SK-N-SH (cell line): ENCODE measurements around the gene STIM1. TPM values are rescaled to one million over a fixed set of nuclear protein-coding genes. Genes with fewer than 3 reads are reported as not detected.

ENCODE experiments used
- CTCF ChIA-PET: fragments of 300-600, 350-600 bp; formaldehyde crosslinking; extraction: SDS; loops from one replicate; lab custom pipeline; 2021; lab: Yijun Ruan, JAX
- POLR2A ChIA-PET: fragments of 350-600 bp; sonication (Branson Sonifier 250); formaldehyde crosslinking; extraction: SDS; loops from one replicate; lab custom pipeline; 2020; ENCODE audit warnings: antibody characterized with exemption, inconsistent platforms; lab: Yijun Ruan, JAX
- DNase-seq: peaks from one replicate; pipeline ENCODE4 v3.0.0; 2012
- H2AFZ ChIP-seq: fragments of 200-600 bp; sonication (generic); 2 replicates; pipeline ENCODE4 v1.8.1; 2016; ENCODE audit warnings: antibody characterized with exemption, mild to moderate bottlenecking, low read depth
- H3F3A ChIP-seq: fragments of 200-600 bp; sonication (generic); replicated peaks from 2 replicates; pipeline ENCODE3; 2016; ENCODE audit warnings: antibody characterized with exemption, mild to moderate bottlenecking; ENCODE audit not compliant: insufficient read depth
- H3K27ac ChIP-seq, 2 experiments: fragments of 200-500 bp in 1 of 2; fragments of 200-600 bp in 1 of 2; sonication (Bioruptor generic) in 1 of 2; sonication (generic), shearing (Covaris generic) in 1 of 2; 2 replicates each; pipeline versions ENCODE4 v1.5.1 to v1.6.1; 2014 to 2016; ENCODE audit warnings: low read depth in 2 of 2, inconsistent platforms in 1 of 2, low read length in 1 of 2, mild to moderate bottlenecking in 1 of 2, mixed read lengths in 1 of 2
- H3K27me3 ChIP-seq: fragments of 200-600 bp; sonication (generic), shearing (Covaris generic); 2 replicates; pipeline ENCODE4 v1.6.1; 2016; ENCODE audit warnings: mixed run types; ENCODE audit not compliant: insufficient read depth
- H3K36me3 ChIP-seq, 2 experiments: fragments of 200-500 bp in 1 of 2; fragments of 200-600 bp in 1 of 2; sonication (Bioruptor generic) in 1 of 2; sonication (generic) in 1 of 2; replicated peaks in 1 of 2; 2 replicates each; pipeline versions ENCODE3 to v1.5.1; 2014 to 2016; ENCODE audit warnings: low read length in 1 of 2, mild to moderate bottlenecking in 1 of 2; ENCODE audit not compliant: insufficient read depth in 2 of 2, control insufficient read depth in 1 of 2
- H3K4me1 ChIP-seq, 2 experiments: fragments of 200-500 bp in 1 of 2; fragments of 200-600 bp in 1 of 2; sonication (Bioruptor generic) in 1 of 2; sonication (generic), shearing (Covaris generic) in 1 of 2; 2 replicates each; pipeline versions ENCODE4 v1.5.1 to v1.6.1; 2014 to 2016; ENCODE audit warnings: low read depth in 1 of 2, low read length in 1 of 2, mixed run types in 1 of 2; ENCODE audit not compliant: insufficient read depth in 2 of 2, control insufficient read depth in 1 of 2
- H3K4me2 ChIP-seq: fragments of 200-600 bp; sonication (generic), shearing (Covaris generic); 2 replicates; pipeline ENCODE4 v1.6.1; 2017; ENCODE audit warnings: mixed run types
- H3K4me3 ChIP-seq, 2 experiments: fragments of 200-500 bp in 1 of 2; fragments of 200-600 bp in 1 of 2; sonication (Bioruptor generic) in 1 of 2; sonication (generic), shearing (Covaris generic) in 1 of 2; 2 replicates each; pipeline versions ENCODE4 v1.5.1 to v1.8.1; 2014 to 2016; ENCODE audit warnings: low read depth in 2 of 2, inconsistent platforms in 1 of 2, low read length in 1 of 2, mild to moderate bottlenecking in 1 of 2, mixed read lengths in 1 of 2, moderate library complexity in 1 of 2
- H3K79me2 ChIP-seq: fragments of 200-600 bp; sonication (generic); 2 replicates; pipeline ENCODE4 v1.8.1; 2017; ENCODE audit warnings: mild to moderate bottlenecking; ENCODE audit not compliant: insufficient read depth
- H3K9ac ChIP-seq: fragments of 200-600 bp; sonication (generic); 2 replicates; pipeline ENCODE4 v1.6.1; 2017; ENCODE audit warnings: mixed run types
- H3K9me2 ChIP-seq: fragments of 200-600 bp; sonication (generic); 2 replicates; pipeline ENCODE4 v1.6.1; 2017; ENCODE audit warnings: mixed run types
- H3K9me3 ChIP-seq: fragments of 200-600 bp; sonication (generic); 2 replicates; pipeline ENCODE4 v1.6.1; 2017; ENCODE audit warnings: mixed run types, mild to moderate bottlenecking, moderate library complexity
- H4K20me1 ChIP-seq: fragments of 200-600 bp; sonication (generic); 2 replicates; pipeline ENCODE4 v1.6.1; 2017; ENCODE audit warnings: mild to moderate bottlenecking, mixed run types; ENCODE audit not compliant: insufficient read depth
- CTCF ChIP-seq: fragments of 200-600 bp; sonication (generic); IDR thresholded peaks from 2 replicates; pipeline ENCODE4 v1.6.1; 2017; ENCODE audit warnings: antibody characterized with exemption, mild to moderate bottlenecking, moderate library complexity
- ELF1 ChIP-seq: IDR thresholded peaks from 2 replicates; pipeline ENCODE4 v1.4.0; 2012
- EP300 ChIP-seq, 2 experiments: IDR thresholded peaks; 2 replicates each; pipeline versions ENCODE4 v1.4.0 to v1.6.1; 2012; ENCODE audit warnings: borderline replicate concordance in 1 of 2, low read depth in 1 of 2, low read length in 1 of 2
- FOXM1 ChIP-seq: IDR thresholded peaks from 2 replicates; pipeline ENCODE4 v1.4.0; 2012; ENCODE audit warnings: low read depth, mild to moderate bottlenecking
- GABPA ChIP-seq: IDR thresholded peaks from 2 replicates; pipeline ENCODE4 v1.4.0; 2012; ENCODE audit warnings: low read depth, mild to moderate bottlenecking
- GATA2 ChIP-seq: sonication (generic); formaldehyde crosslinking; IDR thresholded peaks from 2 replicates; pipeline ENCODE4 v1.5.0; 2020; ENCODE audit warnings: mild to moderate bottlenecking, missing genetic modification reagents
- IRF3 ChIP-seq: fragments of 150-350 bp; IDR thresholded peaks from 2 replicates; pipeline ENCODE4 v1.6.1; 2016; ENCODE audit warnings: mild to moderate bottlenecking, low read depth, low read length
- JUND ChIP-seq: IDR thresholded peaks from 2 replicates; pipeline ENCODE4 v1.4.0; 2012
- MEF2A ChIP-seq: IDR thresholded peaks from 2 replicates; pipeline ENCODE4 v1.4.0; 2012; ENCODE audit warnings: low read depth, borderline replicate concordance
- NFIC ChIP-seq: IDR thresholded peaks from 2 replicates; pipeline ENCODE4 v1.4.0; 2012; ENCODE audit warnings: borderline replicate concordance
- NRF1 ChIP-seq: IDR thresholded peaks from 2 replicates; pipeline ENCODE4 v1.6.1; 2012; ENCODE audit warnings: low read depth, mild to moderate bottlenecking, low read length
- POLR2AphosphoS5 ChIP-seq: IDR thresholded peaks from 2 replicates; pipeline ENCODE4 v1.6.1; 2012; ENCODE audit warnings: low read depth, low read length
- RCOR1 ChIP-seq: fragments of 150-350 bp; IDR thresholded peaks from 2 replicates; pipeline ENCODE4 v1.6.1; 2017; ENCODE audit warnings: antibody characterized with exemption, low read length
- RFX5 ChIP-seq: IDR thresholded peaks from 2 replicates; pipeline ENCODE4 v1.6.1; 2012; ENCODE audit warnings: mild to moderate bottlenecking, improper control_type of control experiment, low read length
- RXRA ChIP-seq: IDR thresholded peaks from 2 replicates; pipeline ENCODE4 v1.4.0; 2012; ENCODE audit warnings: low read depth, mild to moderate bottlenecking, borderline replicate concordance
- SMC3 ChIP-seq: IDR thresholded peaks from 2 replicates; pipeline ENCODE4 v1.6.1; 2012; ENCODE audit warnings: low read depth, low read length, improper control_type of control experiment
- TAF1 ChIP-seq: IDR thresholded peaks from 2 replicates; pipeline ENCODE4 v1.6.1; 2012; ENCODE audit warnings: low read depth, mild to moderate bottlenecking, low read length, moderate library complexity, borderline replicate concordance
- TCF12 ChIP-seq: IDR thresholded peaks from 2 replicates; pipeline ENCODE4 v1.4.0; 2012
- TEAD4 ChIP-seq: IDR thresholded peaks from 2 replicates; pipeline ENCODE4 v1.4.0; 2012; ENCODE audit warnings: mild to moderate bottlenecking, borderline replicate concordance; ENCODE audit not compliant: insufficient read depth
- WGBS: methylation state at CpG from one replicate; pipeline ENCODE4 v1.1.6; 2017; ENCODE audit warnings: low lambda C conversion rate; 5-methylcytosine and 5-hydroxymethylcytosine counted together
- polyA plus RNA-seq, 3 experiments: library from polyadenylated mRNA; depleted of rRNA; stranded (reverse); fragments of >200 nt; gene quantifications; 2 replicates each; pipeline ENCODE4 v1.2.3, GENCODE V29; 2012
- TF ChIP-seq, protein P1 (sequence below): IDR thresholded peaks from 2 replicates; pipeline ENCODE4; 2012

Gene STIM1
- polyA plus RNA-seq, 1 of the 3 experiments (the other 2 are of a cell fraction) = 29.5 TPM

DNA sequence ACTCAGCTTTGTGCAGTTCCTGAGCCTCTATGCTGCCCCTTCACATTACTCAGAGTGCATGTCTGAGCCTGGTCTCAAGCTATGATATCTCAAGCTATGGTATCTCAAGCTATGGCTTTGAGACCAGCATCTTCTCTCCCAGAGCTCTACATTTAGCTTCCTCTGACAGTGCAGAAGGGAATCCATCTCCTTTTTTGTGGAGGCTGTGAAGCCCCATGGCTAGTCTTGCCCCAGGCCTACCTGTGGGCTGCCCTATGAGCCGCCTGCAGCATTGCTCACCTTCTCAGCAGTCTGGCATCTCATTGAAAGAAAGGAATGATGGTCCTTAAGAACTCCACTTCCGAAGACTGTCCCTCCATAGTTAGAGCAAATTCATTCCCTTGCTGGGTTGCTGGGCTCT, 34.5 kb upstream of the STIM1 start:
- no peaks in the 10 kb centered on the region for H3K4me1 ChIP-seq
- no peaks in the 10 kb centered on the region for H4K20me1 ChIP-seq
- no peak overlapping the region for H3K9ac ChIP-seq
- no peaks in the 10 kb centered on the region for H3K9me3 ChIP-seq
- CTCF ChIA-PET = interaction anchor here (2.9 to 3.1 kb wide), 2 partner anchors 12 to 34 kb away, joined by 10 to 27 read pairs; partner anchors contain the start of genes PGAP2 and STIM1
- TF ChIP-seq RFX5 = no peak
- no peak for TF ChIP-seq EP300 (IDR thresholded peaks at IDR 0.05; ENCODE audit: borderline replicate concordance in 1 of 2, low read depth in 1 of 2, low read length in 1 of 2)
- no peak for TF ChIP-seq GATA2
- no peak for TF ChIP-seq MEF2A
- TF ChIP-seq CTCF = no peak
- no peak for TF ChIP-seq RXRA
- no peak for TF ChIP-seq SMC3
- TF ChIP-seq TAF1 = no peak
- TF ChIP-seq NRF1 = no peak
- TF ChIP-seq POLR2AphosphoS5 = no peak
- no peak for TF ChIP-seq RCOR1
- TF ChIP-seq GABPA = no peak
- TF ChIP-seq IRF3 = no peak
- TF ChIP-seq FOXM1 = no peak
- TF ChIP-seq TEAD4 = no peak
- TF ChIP-seq JUND = no peak
- TF ChIP-seq, protein P1, sequence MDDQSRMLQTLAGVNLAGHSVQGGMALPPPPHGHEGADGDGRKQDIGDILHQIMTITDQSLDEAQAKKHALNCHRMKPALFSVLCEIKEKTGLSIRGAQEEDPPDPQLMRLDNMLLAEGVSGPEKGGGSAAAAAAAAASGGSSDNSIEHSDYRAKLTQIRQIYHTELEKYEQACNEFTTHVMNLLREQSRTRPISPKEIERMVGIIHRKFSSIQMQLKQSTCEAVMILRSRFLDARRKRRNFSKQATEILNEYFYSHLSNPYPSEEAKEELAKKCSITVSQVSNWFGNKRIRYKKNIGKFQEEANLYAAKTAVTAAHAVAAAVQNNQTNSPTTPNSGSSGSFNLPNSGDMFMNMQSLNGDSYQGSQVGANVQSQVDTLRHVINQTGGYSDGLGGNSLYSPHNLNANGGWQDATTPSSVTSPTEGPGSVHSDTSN = no peak
- TF ChIP-seq NFIC = no peak
- TF ChIP-seq TCF12 = no peak
- TF ChIP-seq ELF1 = no peak
- TF ChIP-seq, all 33 proteins: peak for 0
- Histone ChIP-seq H3K27ac (no peak overlapping the region), H3K36me3 (peaks cover 3 to 4% of the 10 kb centered on the region in 2 experiments), H2AFZ (no peak overlapping the region), H3K4me3 (no peak overlapping the region), H3K27me3 (no peaks in the 10 kb centered on the region), H3F3A (peaks cover 7% of the 10 kb centered on the region), H3K79me2 (no peaks in the 10 kb centered on the region), H3K9me2 (no peaks in the 10 kb centered on the region), H3K4me2 (no peak overlapping the region)
- 95% methylated on average over 2 of the region's 2 CpGs for WGBS
- POLR2A ChIA-PET = no interaction called here
- DNase-seq = no peak
